RWPE1 (cell line): ENCODE measurements around the gene FNDC11.
A peak's percentile ranks its signal among the peaks of the same experiment; 100 is the strongest.

ENCODE experiments used
- CTCF ChIA-PET: fragments of 350-600 bp; sonication (Branson Sonifier 250); formaldehyde crosslinking; extraction: SDS; loops from one replicate; lab custom pipeline; 2021; lab: Yijun Ruan, JAX
- POLR2A ChIA-PET: fragments of 400-600 bp; formaldehyde crosslinking; extraction: SDS; loops from one replicate; lab custom pipeline; 2020; ENCODE audit warnings: antibody characterized with exemption; ENCODE audit not compliant: low non-redundant PET; lab: Yijun Ruan, JAX
- DNase-seq: peaks from one replicate; pipeline ENCODE4 v3.0.0; 2012; ENCODE audit warnings: low spot score
- H3K27ac ChIP-seq: fragments of 450-650 bp; 2 replicates; pipeline ENCODE4 v1.5.1; 2017
- CTCF ChIP-seq: fragments of 450-650 bp; conservative IDR thresholded peaks from 2 replicates; pipeline ENCODE4 v1.5.1; 2017; ENCODE audit warnings: low read depth, mild to moderate bottlenecking

FNDC11 gene

GRCh38 chr20:63560333-63560805, 6.4 kb downstream of the FNDC11 start:
- ChIA-PET CTCF (no interaction called here), POLR2A (interaction anchor here (0.7 kb wide), 1 partner anchor 23 kb away, joined by 3 read pairs; the partner anchor contains the start of gene PTK6)
- no peak for DNase-seq
- TF ChIP-seq CTCF: no peak
- peak overlapping the region; percentile 8; the same call in 1 of the 2 replicates for H3K27ac ChIP-seq

- ChIA-PET POLR2A (no interaction called here), CTCF (interaction anchor here (0.5 to 0.6 kb wide), 2 partner anchors 498 to 1173 kb away, joined by 3 read pairs; no protein-coding TSS in a partner anchor)
- no peak for DNase-seq
- no peak for TF ChIP-seq CTCF
- 0 out of 2 replicates have a peak overlapping the region, but pooled peaks have one; percentile 0 for H3K27ac ChIP-seq
These were observed 7.1 kb downstream of the FNDC11 start for GRCh38 chr20:63560856-63561609.

DNA sequence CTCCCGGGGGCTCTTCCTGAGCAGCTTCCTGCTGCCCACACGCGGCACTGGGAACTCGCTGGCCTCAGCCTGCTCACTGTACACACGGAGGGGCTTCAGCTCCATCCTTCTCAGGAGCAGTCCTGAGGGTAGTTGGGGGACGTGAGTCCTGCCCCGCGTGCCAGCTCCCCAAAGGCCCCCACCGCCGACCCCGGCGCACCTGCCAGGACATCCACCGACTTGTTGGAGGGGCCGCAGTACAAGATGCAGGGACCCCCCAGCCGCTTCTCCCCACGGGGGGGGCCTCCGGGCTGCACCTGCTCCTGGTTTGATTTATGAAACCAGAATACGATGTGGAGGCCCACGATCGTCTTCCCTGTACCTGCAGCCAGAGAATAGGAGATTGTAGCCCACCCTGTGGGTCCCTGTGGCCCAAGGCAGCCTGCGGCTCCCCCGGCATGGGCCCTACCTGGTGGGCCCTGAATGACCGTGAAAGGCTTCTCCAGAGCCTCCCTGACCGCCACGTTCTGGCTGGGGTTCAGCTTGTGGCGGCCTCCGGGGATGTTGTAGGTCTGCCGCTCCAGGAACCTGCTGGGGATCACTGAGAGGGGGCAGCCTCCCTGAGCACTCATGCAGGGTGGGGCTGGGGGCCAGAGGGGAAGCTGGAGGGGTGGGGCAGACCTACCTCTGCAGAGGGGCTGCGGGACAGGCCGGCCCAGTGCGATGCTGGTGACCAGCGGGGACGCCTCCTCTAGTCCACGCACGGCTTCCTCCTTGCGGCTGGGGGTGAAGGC, 7.9 kb downstream of the FNDC11 start:
- H3K27ac ChIP-seq: no peak overlapping the region
- no peak for TF ChIP-seq CTCF
- POLR2A ChIA-PET: interaction anchor here (0.6 kb wide), 1 partner anchor 303 kb away, joined by 3 read pairs; the partner anchor contains the start of gene TPD52L2
- DNase-seq: no peak
- CTCF ChIA-PET: interaction anchor here (0.5 kb wide), 1 partner anchor 1174 kb away, joined by 3 read pairs; no protein-coding TSS in a partner anchor

DNA sequence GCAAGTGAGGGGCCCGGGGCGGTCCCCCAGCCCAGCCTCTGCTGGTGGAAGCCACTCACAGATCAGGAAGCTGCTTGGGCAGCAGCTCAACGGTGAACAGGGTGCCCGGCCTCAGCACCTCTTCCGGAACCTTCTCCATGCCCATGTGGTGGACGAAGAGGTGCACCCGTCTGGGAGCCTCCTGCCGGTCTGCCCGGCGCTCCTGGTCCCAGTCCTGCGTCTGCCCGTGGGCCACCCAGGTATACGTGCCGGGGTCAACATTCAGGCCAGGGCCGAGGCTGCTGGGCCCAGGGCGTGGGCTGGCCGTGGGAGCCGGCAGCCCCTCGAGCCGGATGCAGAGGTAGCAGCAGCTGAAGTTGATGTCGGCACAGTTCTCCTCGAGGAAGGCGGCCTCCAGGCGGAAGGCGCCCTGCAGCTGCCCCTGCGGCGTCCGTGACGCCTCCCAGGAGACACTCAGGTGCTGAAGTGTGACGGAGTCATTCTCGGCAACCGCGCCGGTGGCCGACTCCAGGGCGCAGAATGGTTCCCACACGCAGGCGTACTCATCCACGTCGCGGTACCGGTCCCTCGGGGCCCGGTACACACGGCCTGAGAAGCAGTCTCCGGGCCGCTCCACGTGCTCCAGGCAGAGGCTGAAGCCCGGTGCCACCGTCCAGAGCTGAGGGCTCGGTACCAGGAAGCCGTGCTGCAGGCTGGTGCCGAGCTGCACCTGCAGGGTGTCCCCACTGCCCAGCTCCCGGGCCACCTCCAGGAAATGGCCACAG, 8.7 kb downstream of the FNDC11 start:
- TF ChIP-seq CTCF: no peak
- DNase-seq: no peak
- CTCF ChIA-PET: interaction anchor here (0.6 kb wide), 1 partner anchor 89 kb away, joined by 3 read pairs; no protein-coding TSS in a partner anchor
- H3K27ac ChIP-seq: no peak overlapping the region; the same call in 1 of the 2 replicates
- POLR2A ChIA-PET: no interaction called here

- H3K27ac ChIP-seq: no peak overlapping the region
- CTCF ChIA-PET: interaction anchor here (0.6 kb wide), 1 partner anchor 89 kb away, joined by 3 read pairs; no protein-coding TSS in a partner anchor
- POLR2A ChIA-PET: no interaction called here
- TF ChIP-seq CTCF: no peak
- DNase-seq: no peak
These were observed 9.4 kb downstream of the FNDC11 start for GRCh38 chr20:63563225-63563935.
